Ureter (tissue), 1 donor: Measurements from ENCODE around the gene IREB2. TPM values are rescaled to one million over a fixed set of nuclear protein-coding genes. Genes with fewer than 3 reads are reported as not detected.

Source experiments
- DNase-seq: peaks from one replicate; pipeline ENCODE4 v3.0.0-alpha.2; 2020; ENCODE audit warnings: low spot score
- total RNA-seq: library from RNA; stranded (reverse); gene quantifications from one replicate; pipeline ENCODE4 v1.2.4, GENCODE V29; 2023
- donor health status: DM: yes; HTN: yes; CAD: no.

Gene IREB2
- total RNA-seq, 1 donor from 2014 or later = 57.8 TPM

DNA sequence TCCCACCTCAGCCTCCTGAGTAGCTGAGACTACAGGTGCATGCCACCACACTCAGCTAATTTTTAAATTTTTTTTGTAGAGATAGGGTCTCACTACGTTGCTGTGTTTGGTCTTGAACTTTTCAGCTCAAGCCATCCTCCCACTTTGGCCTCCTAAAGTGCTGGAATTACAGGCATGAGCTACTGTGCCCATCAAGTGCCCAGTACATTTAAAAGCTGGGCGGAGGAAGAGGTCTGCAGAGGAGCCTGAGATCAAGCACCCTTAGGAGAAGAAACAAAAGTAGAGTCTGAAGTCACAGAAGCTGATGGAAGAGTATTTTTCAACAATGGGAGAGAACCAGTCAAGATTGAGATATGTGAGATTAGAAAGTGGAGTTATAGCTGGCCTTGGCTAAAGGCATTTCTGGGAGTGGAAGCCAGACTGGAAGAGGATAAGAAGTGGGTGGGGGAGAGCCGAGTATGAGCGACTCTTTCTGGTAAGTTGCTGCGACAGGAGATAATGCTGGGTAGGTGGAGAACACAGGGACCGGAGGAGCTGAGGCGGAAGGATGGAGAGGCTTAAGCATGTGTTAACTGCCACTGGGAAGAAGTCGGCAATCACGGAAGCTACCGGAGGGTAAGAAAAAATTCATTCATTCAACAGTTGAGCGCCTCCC, 782 bp upstream of the IREB2 start:
- no peak for DNase-seq

DNA sequence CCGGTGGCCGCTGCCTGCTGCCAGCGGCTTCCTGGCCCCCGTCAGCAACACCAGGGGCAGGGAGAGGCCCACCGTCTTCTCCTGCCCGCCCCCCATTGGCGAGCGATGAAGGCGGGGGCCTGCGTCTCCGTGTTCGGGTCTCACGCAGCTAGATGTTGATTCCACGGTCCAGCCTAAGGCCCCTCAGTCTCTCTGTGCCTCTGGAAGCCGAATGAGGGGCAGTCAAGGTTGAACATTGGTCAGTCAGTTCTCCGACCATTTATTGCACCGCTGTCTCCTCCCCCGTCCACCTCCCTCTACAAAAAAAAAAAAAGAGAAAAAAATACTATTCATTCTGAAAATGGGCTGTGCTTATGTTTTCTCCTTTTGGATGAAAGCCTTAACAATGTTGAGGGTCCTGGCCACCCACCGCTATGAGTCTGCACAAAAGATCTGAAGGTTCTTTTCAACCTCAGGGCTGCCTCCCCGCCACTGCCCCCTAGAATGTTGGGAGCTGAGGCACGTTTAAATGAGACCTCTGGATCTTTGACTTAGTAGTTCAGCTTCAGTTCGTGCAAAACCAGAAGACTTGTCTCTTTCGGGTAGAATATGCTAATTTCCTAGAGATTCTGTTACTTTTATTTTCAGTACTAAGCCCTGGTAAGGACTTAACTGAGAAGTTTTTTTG, 736 bp downstream of the IREB2 start:
- DNase-seq = no peak

DNA sequence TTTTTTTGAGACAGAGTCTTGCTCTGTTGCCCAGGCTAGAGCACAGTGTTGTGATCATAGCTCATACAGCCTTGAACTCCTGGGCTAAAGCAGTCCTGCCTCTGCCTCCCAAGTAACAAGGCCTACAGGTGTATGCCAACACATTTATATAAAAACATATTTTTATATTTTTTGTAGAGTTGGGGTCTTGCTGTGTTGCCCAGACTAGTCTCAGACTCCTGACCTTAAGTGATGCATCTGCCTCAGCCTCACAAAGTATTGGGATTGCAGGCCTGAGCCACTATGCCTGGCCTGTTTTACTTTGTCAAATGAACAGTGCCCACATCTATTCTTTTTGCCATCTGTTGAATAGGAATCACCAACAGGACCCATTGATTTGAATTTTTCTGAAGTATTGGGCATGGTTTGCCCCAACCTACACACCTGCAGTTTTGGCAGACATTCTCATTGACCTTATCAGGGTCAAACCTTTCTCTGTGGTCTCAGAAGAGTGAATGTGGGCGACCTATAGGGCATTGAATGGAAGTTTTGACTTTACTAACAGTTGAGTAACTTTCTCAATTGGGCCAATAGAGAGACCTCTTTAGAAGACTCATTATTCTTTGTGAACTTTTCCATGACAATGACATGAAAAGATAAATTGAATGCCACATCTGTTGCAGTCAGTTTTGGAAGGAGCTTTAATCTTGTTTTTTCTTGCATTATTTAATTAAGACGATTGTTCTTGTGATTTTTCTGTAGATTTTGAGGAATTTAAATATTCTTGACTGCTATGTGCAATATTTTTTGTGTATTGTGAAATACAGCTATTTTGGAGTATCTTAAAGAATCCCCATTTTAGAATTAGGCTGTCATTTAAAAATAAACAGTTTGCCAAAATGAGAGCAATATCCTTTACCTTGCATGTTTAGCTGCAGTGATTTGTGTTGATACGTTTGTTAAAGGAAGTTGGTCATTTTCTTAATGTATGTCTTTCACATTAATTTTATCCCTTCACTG, 2.7 kb downstream of the IREB2 start:
- no peak for DNase-seq

DNA sequence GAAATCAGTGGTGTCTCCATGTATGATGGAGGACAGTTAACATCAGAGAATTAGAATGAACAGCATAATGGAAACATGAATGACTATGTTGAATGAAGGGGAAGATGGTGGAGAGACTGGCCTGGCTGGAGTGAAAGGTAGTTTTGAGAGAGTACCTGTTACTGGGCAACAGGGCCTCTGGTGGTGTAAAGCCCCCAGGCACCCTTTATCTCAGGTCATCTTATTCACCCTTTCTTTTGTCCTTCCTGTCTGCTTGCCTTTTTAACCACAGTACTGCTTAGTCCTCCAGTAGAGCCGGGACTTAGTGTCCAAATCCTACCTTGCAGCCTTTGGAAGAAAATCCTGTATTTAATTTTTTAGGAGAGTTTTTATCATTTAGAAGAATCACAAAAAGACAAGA, 6.2 kb downstream of the IREB2 start:
- DNase-seq = no peak

DNA sequence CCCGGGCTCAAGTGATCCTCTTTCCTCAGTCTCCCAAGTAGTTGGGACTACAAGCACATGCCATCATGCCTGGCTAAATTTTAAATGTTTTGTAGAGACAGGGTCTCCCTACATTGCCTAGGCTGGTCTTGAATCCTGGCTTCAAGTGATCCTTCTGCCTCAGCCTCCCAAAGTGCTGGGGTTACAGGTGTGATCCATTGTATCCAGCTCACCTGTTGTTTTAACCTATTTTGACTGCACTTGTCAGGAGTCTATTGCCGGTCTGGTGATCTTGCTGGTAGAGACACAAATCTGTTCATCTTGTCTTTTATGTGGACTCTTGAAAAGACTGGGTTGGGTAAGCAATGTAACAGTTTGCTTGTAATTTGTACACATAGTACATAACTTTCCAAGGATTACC, 7.9 kb downstream of the IREB2 start:
- DNase-seq = no peak

DNA sequence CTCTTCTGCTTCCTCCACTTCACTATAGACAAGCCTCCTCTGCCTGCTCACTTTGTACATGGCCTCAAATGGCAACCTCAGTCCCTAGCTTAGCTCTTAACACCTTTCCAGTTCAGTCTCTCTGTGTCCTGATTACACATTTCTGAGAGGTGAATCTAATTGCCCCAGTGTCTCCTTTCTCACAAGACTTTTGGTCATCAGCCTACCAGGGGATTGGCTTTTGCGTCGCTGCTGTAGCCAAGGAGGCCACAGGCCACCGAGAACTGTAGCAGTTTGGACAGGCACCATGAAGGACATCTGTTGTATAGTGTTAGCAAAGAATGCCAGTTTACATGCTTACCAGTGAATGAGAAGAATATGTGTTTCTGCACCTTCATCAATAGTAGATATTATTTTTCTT, 8.5 kb downstream of the IREB2 start:
- DNase-seq = no peak

DNA sequence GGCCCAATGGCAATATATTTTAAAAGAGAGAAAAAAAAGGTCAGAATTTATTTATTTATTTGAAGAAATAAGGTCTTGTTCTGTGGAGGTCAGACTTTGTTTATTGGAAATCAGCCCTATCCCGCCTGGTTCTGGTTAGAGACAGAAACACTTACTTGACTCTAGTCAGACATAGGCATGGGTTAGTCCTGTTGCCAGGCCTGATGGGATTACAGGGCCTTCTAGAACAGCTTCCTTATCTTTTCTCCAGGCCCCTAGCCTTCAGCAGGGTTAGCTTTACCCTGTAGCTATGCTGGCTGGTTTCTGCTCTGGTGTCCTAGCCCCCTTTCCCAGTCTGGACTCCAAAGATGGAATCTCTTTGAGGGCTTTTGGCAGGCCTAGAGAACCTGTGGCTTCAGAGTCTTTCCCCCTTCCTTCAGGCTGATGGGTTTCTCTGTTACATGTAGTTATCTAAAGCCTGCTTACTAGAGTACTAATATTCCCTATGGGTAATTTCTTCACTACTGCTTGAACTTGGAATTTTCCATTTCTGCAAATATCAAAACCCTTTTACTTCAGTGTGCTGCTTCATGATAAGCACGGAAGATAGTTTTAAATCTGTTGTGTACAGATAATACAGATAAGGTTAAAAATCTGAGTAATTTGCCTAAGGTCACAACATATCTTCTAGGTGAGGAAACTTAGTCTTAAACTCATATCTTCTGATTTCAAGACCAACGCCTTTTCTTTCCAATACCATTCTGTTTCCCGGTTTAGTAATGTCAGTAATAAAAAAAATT, 10.6 kb downstream of the IREB2 start:
- DNase-seq = no peak

DNA sequence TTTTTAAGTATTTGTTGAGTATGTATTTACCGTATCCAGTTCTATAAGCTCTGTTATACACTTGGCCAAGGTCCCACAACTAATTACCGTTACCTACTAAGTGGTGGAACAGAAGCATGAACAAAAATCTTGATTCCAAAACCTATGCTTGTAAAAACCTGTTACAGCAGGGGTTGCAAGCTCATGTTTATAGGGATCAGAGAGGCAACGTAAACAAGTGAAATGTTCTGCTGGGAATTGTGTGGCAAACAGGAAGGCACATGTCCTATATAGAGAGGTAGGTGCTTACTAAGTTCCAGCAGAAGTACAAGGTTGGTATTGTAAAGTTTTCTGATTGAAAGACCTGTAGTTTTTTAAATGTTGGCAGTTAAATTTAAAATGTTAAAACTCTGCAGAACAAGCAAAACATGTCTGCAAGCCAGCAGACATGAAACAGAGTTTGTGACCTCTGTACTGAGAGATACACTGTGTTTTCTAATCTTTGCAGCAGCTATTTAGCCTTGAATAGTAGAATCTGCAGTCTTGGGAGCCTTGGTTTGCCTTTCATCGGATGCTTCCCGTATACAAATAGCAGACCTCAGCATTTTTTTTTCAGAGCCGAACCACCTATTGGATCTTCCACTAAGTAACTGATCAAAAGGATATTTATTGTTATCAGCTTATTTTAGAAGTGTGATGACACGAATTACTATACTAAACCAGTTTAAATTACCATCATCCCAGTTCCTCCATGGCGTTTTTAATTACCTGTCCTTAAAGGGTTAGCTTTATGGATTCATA, 11.4 kb downstream of the IREB2 start:
- no peak for DNase-seq

DNA sequence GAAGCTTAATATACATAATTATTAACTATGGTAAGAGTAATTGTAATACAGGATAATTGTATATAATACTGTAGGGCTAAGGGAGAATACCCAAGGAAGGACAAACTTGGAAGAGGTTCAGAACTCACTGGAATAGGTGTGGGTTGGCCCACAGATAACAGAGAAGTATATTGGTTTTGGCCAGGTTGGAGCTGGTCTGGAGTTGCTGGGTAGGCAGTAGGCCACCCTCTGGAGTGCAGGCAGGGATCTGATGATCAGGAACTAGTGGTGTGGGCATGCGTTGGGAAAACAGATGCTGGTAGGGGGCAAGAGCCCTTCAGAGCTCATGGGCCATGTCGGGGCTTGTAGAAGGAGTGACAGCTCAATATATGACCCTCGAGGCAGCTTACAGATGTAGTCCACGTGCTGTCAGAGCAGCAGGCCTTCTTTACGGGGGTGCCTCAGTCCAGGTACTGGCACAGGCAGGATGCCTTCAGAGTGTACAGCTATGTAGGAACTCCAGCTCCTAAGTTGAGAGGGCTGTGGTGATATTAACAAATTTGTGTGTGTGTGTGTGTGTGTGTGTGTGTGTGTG, 12.4 kb downstream of the IREB2 start:
- DNase-seq = no peak

DNA sequence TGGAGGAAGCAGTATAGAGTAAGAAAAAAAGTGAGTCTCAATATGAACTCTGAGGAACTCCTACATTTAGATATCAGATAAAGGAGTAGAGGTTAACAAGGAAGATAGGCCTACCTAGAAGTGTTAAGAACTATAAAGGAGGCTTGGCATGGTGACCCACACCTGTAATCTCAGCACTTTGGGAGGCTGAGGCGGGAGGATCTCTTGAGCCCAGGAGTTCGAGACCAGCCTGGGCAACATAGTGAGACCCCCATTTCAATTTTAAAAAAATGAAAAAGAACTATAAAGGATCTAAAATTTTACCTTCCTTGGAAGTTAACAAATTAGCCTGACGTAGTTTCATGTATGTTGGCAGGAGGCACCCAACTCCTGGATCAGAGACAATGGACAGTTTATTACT, 14.5 kb downstream of the IREB2 start:
- DNase-seq = no peak

DNA sequence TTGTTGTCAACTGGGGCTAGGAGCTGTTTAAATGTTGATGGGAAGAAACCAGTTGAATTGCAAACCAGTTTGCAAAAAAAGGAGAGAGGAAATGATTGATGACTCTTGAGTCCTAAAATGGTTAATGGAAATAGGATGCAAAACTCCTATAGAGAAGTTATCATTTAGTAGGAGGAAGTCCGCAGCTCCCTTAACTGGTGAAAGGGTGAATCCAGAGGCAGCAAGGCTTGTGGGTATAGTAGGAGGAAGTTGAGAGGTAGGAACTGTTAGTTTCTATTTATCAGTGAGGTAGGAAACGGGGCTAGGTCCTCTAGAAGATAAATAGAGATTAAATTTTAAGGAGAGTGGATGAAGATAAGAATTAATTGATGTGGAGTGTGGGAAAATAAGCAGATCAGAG, 15.4 kb downstream of the IREB2 start:
- DNase-seq = no peak

DNA sequence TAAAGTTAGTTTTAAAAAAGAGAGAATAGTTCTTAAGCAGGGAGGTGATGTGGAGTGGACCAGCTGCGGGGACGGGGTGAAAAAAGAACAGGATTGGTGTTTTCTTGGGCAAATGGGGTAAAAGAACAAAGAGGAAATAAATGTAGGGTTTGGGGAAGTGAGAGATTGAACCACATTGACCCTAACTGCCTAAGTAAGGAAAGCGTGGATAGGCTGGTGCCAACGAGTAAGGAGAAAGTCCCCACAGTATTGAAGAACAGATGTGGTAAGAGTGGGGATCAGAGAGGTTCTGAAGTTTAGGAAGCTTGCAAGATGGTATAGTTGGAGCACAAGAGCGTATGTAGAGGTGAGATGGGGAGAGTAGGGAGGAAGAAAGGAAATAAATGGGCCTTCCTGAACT, 17.0 kb downstream of the IREB2 start:
- no peak for DNase-seq

DNA sequence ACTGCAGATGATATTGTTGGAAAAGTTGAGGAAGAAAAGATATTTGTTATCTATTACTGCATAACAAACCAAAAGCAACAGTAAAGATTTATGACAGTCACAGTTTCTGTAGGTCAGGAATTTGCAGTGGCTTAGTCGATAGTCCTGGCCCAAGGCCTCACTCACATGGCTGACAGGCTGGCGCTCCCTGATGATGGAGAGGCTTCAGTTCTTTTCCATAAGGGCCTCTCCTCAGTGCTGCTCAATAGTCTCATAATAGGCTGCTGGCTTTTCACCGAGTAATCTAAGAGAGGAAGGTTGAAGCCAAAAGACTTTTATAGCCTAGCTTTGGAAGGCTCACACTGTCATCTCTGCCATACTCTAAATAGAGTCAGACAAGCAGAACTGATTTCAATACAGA, 17.7 kb downstream of the IREB2 start:
- DNase-seq = no peak

DNA sequence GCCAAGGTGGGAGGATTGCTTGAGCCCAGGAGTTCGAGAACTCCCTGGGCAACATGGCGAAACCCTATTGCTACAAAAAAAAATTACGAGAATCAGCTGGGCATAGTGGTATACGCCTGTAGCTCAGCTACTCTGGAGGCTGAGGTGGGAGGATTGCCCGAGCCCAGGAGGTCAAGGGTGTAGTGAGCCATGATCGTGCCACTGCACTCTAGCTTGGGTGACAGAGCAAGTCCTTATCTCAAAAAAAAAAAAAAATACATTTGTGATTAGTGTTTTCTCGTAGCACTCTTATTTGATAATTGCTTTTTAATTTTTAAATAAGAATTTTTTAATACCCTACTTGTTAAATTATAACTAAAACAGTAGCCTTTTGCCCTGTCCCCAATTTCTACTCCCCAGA, 18.4 kb downstream of the IREB2 start:
- no peak for DNase-seq

DNA sequence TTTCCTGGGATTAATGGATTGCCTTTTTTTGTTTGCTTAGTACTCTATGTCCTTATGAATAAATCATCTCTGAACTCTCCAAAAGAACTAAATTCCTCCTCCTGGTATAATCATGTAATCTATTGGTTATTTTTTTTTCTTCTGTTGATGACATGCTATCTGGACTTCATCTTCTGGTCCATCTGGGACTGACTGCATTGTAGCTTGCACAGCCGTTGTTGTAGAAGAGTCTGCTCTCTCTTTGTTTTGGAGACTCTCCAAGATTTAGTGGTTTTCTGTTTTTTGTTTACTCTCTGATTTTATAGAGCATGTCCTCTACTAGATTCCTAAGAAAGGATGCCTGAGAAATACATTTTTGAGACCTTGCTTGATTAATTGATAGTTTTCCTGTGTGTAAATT, 19.1 kb downstream of the IREB2 start:
- no peak for DNase-seq

DNA sequence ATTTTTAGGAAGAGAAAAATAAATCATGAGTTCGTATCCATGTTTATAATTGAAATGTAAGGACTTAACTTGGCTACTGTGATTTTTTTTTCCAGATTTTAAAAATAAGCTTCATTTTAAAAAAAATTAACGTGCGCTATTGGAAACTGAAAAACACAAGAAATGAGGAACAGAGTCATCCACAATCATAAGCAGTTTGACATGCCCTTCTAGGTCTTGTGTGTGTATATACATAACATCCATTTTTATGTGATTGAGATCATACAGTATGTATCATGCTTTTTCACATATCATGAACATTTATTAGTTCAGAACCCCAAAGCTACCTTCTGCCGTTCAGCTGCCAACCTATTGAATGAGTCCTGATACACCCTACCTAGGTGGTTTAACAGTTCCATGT, 22.7 kb downstream of the IREB2 start:
- no peak for DNase-seq

DNA sequence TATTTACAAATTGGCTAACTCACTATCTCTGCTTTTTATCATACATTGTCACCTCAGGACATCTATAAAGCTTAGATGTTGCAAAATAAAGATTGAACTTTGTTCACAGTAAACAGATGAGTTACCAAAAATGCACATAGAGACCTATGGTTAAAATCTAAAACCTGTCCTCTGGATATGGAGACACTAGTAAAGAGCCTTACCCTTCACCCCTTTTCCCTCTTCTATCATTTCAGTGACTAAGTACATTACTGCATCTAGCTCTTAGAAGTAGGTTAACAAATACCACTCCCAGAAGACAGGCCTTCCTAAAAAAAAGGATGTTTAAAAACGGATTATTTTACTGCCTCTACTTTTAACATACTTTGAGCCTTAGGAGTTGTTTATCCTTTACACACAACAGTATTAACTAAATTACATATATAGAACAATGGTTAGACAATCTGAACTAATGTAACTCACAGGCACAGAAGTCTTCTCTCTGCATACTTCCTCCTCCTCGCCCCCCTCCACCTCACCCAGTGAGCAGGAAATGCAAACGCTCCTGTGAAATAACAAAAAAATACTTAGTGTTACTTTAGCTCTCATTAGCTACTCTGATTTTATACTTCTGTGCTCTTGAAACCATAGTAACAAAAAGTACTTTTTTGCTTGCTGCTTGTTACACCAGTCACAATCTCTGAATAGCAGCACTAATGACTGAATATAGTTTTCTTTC, 23.3 kb downstream of the IREB2 start:
- DNase-seq = no peak

DNA sequence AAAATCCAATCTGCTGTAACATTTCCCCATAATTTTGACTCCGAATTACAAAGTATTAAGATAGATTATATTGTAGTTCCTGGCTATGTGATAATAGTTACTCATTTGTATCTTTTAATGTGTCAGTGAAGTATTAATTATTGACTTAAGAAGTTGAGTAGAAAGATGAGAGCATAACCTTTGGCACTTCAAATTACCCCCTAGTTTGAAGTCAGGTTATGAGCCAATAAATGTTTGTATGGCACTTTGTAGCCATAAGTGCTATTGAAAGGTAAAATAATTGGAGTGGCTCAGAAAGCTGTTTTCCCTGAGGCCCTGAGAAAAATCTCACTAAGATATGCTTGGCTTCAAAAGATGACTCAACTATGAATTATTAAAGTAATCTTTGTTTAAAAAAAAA, 31.0 kb downstream of the IREB2 start:
- no peak for DNase-seq

DNA sequence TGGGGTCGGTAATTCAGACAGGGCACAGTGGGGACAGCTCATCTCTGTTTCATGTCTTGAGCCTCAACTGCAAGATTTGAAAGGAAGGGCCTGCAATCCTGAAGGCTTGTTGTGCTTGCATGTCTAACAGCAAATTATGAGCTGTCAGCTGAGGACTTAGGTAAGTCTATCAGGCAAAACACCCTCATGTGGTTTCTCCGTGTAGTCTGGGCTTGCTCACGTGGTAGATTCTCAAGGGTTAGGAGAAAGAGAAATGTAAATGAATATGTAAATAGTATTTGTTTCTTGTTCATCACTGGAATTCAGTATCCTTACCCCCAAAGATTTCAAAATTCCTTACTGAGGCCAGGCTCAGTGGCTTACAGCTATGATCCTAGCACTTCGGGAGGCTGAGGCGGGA, 39.3 kb downstream of the IREB2 start:
- no peak for DNase-seq

DNA sequence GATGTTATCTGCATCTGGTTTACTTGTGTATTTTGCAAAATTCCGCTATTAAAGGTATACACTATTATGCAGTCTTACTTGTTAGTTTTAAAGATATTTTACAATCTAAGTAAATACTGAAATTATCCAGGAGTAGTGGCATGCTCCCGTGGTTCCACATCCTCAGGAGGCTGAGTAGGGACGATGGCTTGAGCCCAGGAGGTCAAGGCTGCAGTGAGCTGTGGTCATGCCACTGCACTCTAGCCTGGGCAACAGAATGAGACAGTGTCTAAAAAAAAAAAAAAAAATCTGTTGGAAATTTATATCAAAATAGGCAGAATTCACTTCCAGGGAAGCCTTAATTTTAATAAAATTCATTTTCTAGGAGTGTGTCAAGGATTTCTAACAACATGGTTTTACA, 41.6 kb downstream of the IREB2 start:
- DNase-seq = no peak
